H1 (cell line): ENCODE measurements around the gene ZNF649.

Source experiments
- CHD2 ChIP-seq: IDR thresholded peaks from 2 replicates; pipeline ENCODE4 v1.6.1; 2012; ENCODE audit warnings: low read length, improper control_type of control experiment
- CREB1 ChIP-seq: IDR thresholded peaks from 2 replicates; pipeline ENCODE4 v1.6.1; 2012; ENCODE audit warnings: inconsistent platforms
- CTCF ChIP-seq, 3 experiments: IDR thresholded peaks; 1 replicate in 2 of 3; 2 replicates in 1 of 3; pipeline versions ENCODE4 v1.5.1 to v1.6.1; 2011; ENCODE audit warnings: low read length in 3 of 3, mild to moderate bottlenecking in 3 of 3, inconsistent platforms in 2 of 3, low read depth in 1 of 3, moderate library complexity in 1 of 3; ENCODE audit not compliant: insufficient read depth in 1 of 3; ENCODE audit errors: control extremely low read depth in 1 of 3
- E2F6 ChIP-seq: IDR thresholded peaks from 2 replicates; pipeline ENCODE4 v1.6.1; 2012; ENCODE audit warnings: inconsistent platforms
- HDAC6 ChIP-seq: IDR thresholded peaks from one replicate; pipeline ENCODE4 v1.7.1; 2012; ENCODE audit warnings: low read depth, mild to moderate bottlenecking, inconsistent platforms, low read length, moderate library complexity
- MAX ChIP-seq: IDR thresholded peaks from 2 replicates; pipeline ENCODE4 v1.6.1; 2012; ENCODE audit warnings: inconsistent platforms
- NANOG ChIP-seq: IDR thresholded peaks from 2 replicates; pipeline ENCODE4 v1.6.1; 2011; ENCODE audit warnings: low read length, low read depth, mild to moderate bottlenecking, inconsistent platforms; ENCODE audit not compliant: insufficient read depth, poor library complexity, severe bottlenecking
- POLR2AphosphoS5 ChIP-seq: IDR thresholded peaks from 2 replicates; pipeline ENCODE4 v1.6.1; 2011; ENCODE audit warnings: low read depth, low read length
- RNF2 ChIP-seq: fragments of 200-900, 300-1000 bp; sonication (generic); IDR thresholded peaks from 2 replicates; pipeline ENCODE4 v1.7.1; 2016; ENCODE audit warnings: borderline replicate concordance, low read depth, mild to moderate bottlenecking, antibody characterized with exemption, low read length; ENCODE audit not compliant: poor library complexity, severe bottlenecking; ENCODE audit errors: missing control alignments
- SIN3A ChIP-seq, 2 experiments: IDR thresholded peaks in 1 of 2; conservative IDR thresholded peaks in 1 of 2; 2 replicates each; pipeline ENCODE4 v1.6.1; 2011 to 2012; ENCODE audit warnings: low read length in 2 of 2, improper control_type of control experiment in 1 of 2, low read depth in 1 of 2, mild to moderate bottlenecking in 1 of 2
- TCF12 ChIP-seq: IDR thresholded peaks from 2 replicates; pipeline ENCODE4 v1.6.1; 2011; ENCODE audit warnings: low read depth, mild to moderate bottlenecking, low read length
- YY1 ChIP-seq: IDR thresholded peaks from 2 replicates; pipeline ENCODE4 v1.6.1; 2011; ENCODE audit warnings: low read depth, mild to moderate bottlenecking, low read length
- ZNF274 ChIP-seq: IDR thresholded peaks from 2 replicates; pipeline ENCODE4 v1.7.0; 2012; ENCODE audit warnings: low read length, borderline replicate concordance; ENCODE audit errors: extremely low read depth

- TF ChIP-seq YY1 (no peak), CTCF (IDR thresholded peaks at IDR 0.05; ENCODE audit: control extremely low read depth in 1 of 3, insufficient read depth in 1 of 3, low read depth in 1 of 3, low read length in 3 of 3) (no peak), ZNF274 (no peak), POLR2AphosphoS5 (no peak), RNF2 (no peak), CREB1 (no peak), HDAC6 (no peak), E2F6 (no peak), SIN3A (conservative IDR thresholded peaks at IDR 0.05 in 1 of 2, IDR thresholded peaks at IDR 0.05 in 1 of 2; ENCODE audit: low read depth in 1 of 2, low read length in 2 of 2) (no peak), CHD2 (no peak), MAX (no peak), NANOG (no peak), TCF12 (no peak)
Observed at GRCh38 chr19:51926426-51926783, 21.6 kb upstream of the ZNF649 start.
